ENCODE results near the gene NDUFAF8. TPM values are rescaled to one million over a fixed set of nuclear protein-coding genes. Genes with fewer than 3 reads are reported as not detected.
A peak's percentile ranks its signal among the peaks of the same experiment; 100 is the strongest.

The NDUFAF8 gene
- total RNA-seq, 1 experiment from 2014 or later: 34.7 TPM

DNA sequence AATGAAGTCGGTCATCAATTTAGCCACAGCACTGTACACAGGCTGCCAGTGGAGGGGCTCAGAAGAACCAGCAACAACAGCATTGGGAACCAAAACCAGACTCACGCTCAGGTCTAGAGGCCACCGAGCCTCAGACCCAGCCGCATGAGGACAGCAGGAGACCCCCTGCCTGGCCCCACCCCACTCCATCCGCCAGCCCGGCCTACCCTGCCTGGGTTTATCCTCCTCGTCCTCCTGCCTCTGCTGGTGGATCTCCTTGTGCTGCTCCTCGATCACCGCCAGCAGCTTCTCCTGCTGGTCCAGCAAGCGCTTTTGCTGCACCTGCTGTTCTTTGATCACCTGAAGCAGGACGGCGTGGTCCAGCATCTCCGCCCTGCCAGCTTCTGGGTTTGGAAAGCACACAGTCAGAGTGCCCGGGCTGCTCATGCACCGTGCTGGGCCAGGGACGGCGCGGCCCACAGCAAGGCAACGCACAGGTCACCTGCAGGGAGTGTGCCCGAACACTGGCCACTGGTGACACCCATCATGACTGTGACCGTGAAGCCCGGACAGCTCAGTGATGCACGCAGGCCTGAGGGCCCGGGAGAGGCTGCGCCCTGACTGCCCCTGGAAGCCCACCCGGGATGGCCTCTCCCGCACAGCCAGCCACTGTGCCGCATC, 7.7 kb downstream of the NDUFAF8 start:
- Histone ChIP-seq H3K4me3 (ENCODE audit: low read length) (no peak overlapping the region), H3K4me1 (ENCODE audit: low read length) (peaks cover 31% of the 10 kb centered on the region), H3K36me3 (ENCODE audit: insufficient read depth, low read length) (peaks cover 15% of the 10 kb centered on the region; the same call in 1 of the 2 replicates), H3K9me3 (ENCODE audit: low read length) (no peaks in the 10 kb centered on the region), H3K27ac (ENCODE audit: low read length) (no peak overlapping the region), H3K4me2 (ENCODE audit: low read depth, low read length, poor library complexity, severe bottlenecking) (no peak overlapping the region), H2AFZ (ENCODE audit: low read length) (no peak overlapping the region), H4K20me1 (ENCODE audit: insufficient read depth, low read depth, low read length) (peaks cover 11% of the 10 kb centered on the region; the same call in 1 of the 2 replicates), H3K27me3 (ENCODE audit: low read length) (no peaks in the 10 kb centered on the region), H3K79me2 (ENCODE audit: low read length) (peaks cover 4% of the 10 kb centered on the region; the same call in 1 of the 2 replicates), H3K9ac (ENCODE audit: low read length) (no peak overlapping the region), H3K9me2 (replicated peaks; ENCODE audit: insufficient read depth, low read length) (no peaks in the 10 kb centered on the region)
- no peak for DNase-seq

DNA sequence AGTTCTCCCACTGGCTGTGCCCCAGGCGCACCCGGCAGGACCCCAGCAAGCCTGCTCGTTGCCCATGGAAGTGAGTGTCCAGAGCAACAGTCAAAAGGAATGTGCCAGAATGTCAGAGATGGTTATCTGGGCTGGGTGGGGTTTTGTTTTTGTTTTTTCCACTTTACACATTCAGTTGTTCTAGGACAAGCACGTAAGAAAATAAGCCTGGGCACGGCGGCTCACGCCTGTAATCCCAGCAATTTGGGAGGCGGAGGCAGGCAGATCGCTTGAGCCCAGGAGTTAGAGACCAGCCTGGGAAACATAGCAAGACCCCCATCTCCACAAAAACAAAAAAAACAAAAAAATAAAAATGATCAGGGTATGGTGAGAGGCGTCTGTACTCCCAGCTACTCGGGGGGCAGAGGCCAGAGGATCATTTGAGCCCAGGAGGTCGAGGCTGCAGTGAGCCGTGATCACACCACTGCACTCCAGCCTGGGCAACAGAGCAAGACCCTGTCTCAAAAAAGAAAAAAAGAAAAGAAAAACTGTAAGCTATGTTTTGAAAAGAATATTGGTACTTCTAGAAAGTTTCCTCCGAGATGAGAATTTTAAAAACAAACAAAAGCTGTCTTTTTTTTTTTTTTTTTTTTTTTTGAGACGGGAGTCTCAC, 8.3 kb downstream of the NDUFAF8 start:
- H3K9me3 ChIP-seq (ENCODE audit: low read length): no peaks in the 10 kb centered on the region
- H3K9me2 ChIP-seq (replicated peaks; ENCODE audit: insufficient read depth, low read length): no peaks in the 10 kb centered on the region
- H3K27ac ChIP-seq (ENCODE audit: low read length): no peak overlapping the region
- H2AFZ ChIP-seq (ENCODE audit: low read length): no peak overlapping the region
- H3K4me1 ChIP-seq (ENCODE audit: low read length): peaks cover 33% of the 10 kb centered on the region
- H3K9ac ChIP-seq (ENCODE audit: low read length): no peak overlapping the region
- no peak overlapping the region for H3K4me2 ChIP-seq (ENCODE audit: low read depth, low read length, poor library complexity, severe bottlenecking)
- no peaks in the 10 kb centered on the region for H3K27me3 ChIP-seq (ENCODE audit: low read length)
- H3K79me2 ChIP-seq (ENCODE audit: low read length): no peaks in the 10 kb centered on the region
- no peak overlapping the region for H3K4me3 ChIP-seq (ENCODE audit: low read length)
- peaks cover 15% of the 10 kb centered on the region; the same call in 1 of the 2 replicates for H3K36me3 ChIP-seq (ENCODE audit: insufficient read depth, low read length)
- H4K20me1 ChIP-seq (ENCODE audit: insufficient read depth, low read depth, low read length): peaks cover 11% of the 10 kb centered on the region; the same call in 1 of the 2 replicates
- no peak for DNase-seq

DNA sequence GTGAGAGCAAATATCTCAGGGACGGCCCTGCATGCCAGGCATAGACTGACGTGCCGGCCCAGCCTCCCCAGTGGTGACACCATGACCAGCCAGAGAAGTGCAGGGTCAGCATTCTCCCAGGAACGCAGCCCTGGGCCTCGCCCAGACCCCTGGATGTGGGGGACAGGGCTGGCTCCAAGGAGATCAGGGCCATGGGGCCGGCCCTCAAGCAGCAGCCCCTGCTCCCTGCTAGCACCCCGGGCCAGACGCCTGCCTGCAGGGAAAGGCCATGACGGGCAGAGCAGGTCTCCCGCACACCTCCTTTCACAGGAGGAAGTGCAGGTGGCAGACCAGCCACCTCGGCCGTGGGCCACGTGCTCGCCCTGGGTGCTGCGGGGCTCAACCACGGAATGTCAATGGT, 9.5 kb downstream of the NDUFAF8 start:
- Histone ChIP-seq H4K20me1 (ENCODE audit: insufficient read depth, low read depth, low read length) (peaks cover 18% of the 10 kb centered on the region; the same call in 1 of the 2 replicates), H2AFZ (ENCODE audit: low read length) (no peak overlapping the region), H3K27ac (ENCODE audit: low read length) (no peak overlapping the region), H3K4me2 (ENCODE audit: low read depth, low read length, poor library complexity, severe bottlenecking) (no peak overlapping the region), H3K27me3 (ENCODE audit: low read length) (no peaks in the 10 kb centered on the region), H3K4me3 (ENCODE audit: low read length) (no peak overlapping the region), H3K9me2 (replicated peaks; ENCODE audit: insufficient read depth, low read length) (no peaks in the 10 kb centered on the region), H3K79me2 (ENCODE audit: low read length) (no peaks in the 10 kb centered on the region), H3K4me1 (ENCODE audit: low read length) (peaks cover 41% of the 10 kb centered on the region), H3K9ac (ENCODE audit: low read length) (no peak overlapping the region), H3K36me3 (ENCODE audit: insufficient read depth, low read length) (peaks cover 15% of the 10 kb centered on the region; the same call in 1 of the 2 replicates), H3K9me3 (ENCODE audit: low read length) (no peaks in the 10 kb centered on the region)
- no peak for DNase-seq

DNA sequence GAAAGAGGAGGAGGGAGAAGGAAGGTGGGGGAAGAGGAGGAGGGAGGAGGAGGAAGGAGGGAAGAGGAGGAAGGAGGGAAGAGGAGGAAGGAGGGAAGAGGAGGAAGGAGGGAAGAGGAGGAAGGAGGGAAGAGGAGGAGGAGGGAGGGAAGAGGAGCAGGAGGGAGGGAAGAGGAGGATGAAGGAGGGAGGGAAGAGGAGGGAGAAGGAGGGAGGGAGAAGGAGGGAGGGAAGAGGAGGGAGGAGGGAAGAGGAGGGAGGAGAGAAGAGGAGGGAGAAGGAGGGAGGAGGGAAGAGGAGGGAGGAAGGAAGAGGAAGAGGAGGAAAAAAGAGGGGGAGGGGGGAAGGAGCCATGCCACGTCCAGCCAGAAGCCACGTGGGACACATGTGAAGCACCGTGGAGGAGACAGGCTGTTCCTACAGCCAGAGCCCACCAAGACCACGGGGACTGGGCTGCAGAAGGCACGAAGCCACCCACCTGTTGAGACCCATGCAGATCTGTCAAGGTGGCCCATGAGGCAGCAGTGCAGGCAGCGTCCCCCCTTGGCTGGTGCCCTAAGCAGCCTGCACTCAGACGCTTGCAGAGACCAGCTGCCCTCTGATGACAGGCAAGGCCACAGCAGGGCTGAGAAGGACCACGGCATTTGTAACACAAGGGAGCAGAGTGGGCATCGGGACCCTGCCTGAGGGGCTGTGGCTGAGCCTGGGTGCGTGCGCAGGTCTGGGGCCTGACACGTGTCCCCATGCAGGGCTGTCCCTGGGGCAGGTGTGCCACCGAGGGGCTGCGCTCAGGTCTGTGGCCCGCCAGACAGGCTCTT, 10.3 kb downstream of the NDUFAF8 start:
- Histone ChIP-seq H3K9me3 (ENCODE audit: low read length) (no peaks in the 10 kb centered on the region), H3K79me2 (ENCODE audit: low read length) (no peaks in the 10 kb centered on the region), H3K27me3 (ENCODE audit: low read length) (no peaks in the 10 kb centered on the region), H3K9me2 (replicated peaks; ENCODE audit: insufficient read depth, low read length) (no peaks in the 10 kb centered on the region), H3K9ac (ENCODE audit: low read length) (no peak overlapping the region), H3K36me3 (ENCODE audit: insufficient read depth, low read length) (peaks cover 15% of the 10 kb centered on the region; the same call in 1 of the 2 replicates), H3K4me3 (ENCODE audit: low read length) (no peak overlapping the region), H2AFZ (ENCODE audit: low read length) (no peak overlapping the region), H3K27ac (ENCODE audit: low read length) (no peak overlapping the region), H3K4me1 (ENCODE audit: low read length) (peaks cover 41% of the 10 kb centered on the region), H4K20me1 (ENCODE audit: insufficient read depth, low read depth, low read length) (peaks cover 21% of the 10 kb centered on the region; the same call in 1 of the 2 replicates), H3K4me2 (ENCODE audit: low read depth, low read length, poor library complexity, severe bottlenecking) (no peak overlapping the region)
- DNase-seq: peak; percentile 50

DNA sequence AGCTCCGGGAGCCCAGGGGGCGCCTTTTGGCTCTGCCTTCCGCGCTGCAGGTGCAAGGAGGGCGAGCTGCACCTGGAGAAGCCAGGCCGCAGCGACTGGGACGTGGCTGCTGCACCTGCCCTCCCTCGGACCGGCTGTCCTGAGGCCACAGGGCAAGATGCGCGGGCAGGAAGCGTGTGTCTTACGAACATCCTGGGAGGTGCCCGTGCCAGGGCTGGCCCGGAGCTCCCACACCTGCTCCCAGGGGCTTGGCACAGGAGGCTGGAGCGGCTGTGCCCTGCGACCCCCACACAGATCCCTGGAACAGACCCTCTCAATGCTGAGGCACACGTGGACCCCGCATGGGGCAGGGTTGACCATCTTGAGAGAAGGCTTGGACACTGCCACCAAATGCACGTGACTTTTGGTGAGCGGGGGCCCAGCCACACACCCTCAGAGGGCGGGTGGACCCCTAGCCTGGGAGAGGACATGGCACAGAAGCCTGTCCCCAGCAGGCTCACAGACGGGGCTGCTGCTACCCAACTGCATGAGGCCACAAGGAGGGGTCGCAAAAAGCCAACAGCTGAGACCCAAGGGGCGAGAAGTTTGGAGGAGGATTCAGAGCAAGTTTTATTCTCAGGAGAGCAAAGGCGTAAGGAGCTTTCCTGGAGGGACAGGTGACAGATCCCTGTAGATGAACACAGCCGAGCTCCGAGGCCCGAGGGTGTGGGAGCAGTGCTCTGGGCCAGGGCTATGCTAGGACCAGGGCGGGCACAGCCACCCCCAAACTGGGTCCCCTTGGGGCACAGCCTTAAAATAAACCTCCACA, 11.4 kb downstream of the NDUFAF8 start:
- peak overlapping the region; percentile 53; the same call in 1 of the 2 replicates for H3K9ac ChIP-seq (ENCODE audit: low read length)
- no peak for DNase-seq
- H3K79me2 ChIP-seq (ENCODE audit: low read length): no peaks in the 10 kb centered on the region
- no peaks in the 10 kb centered on the region for H3K27me3 ChIP-seq (ENCODE audit: low read length)
- H3K4me2 ChIP-seq (ENCODE audit: low read depth, low read length, poor library complexity, severe bottlenecking): peak overlapping the region; percentile 77
- peaks cover 21% of the 10 kb centered on the region; the same call in 1 of the 2 replicates for H4K20me1 ChIP-seq (ENCODE audit: insufficient read depth, low read depth, low read length)
- peak overlapping the region; percentile 43; the same call in 1 of the 2 replicates for H3K4me3 ChIP-seq (ENCODE audit: low read length)
- H3K9me2 ChIP-seq (replicated peaks; ENCODE audit: insufficient read depth, low read length): no peaks in the 10 kb centered on the region
- no peaks in the 10 kb centered on the region for H3K9me3 ChIP-seq (ENCODE audit: low read length)
- peaks cover 15% of the 10 kb centered on the region; the same call in 1 of the 2 replicates for H3K36me3 ChIP-seq (ENCODE audit: insufficient read depth, low read length)
- peaks cover 31% of the 10 kb centered on the region for H3K4me1 ChIP-seq (ENCODE audit: low read length)
- no peak overlapping the region for H2AFZ ChIP-seq (ENCODE audit: low read length)
- H3K27ac ChIP-seq (ENCODE audit: low read length): peak overlapping the region; percentile 85

DNA sequence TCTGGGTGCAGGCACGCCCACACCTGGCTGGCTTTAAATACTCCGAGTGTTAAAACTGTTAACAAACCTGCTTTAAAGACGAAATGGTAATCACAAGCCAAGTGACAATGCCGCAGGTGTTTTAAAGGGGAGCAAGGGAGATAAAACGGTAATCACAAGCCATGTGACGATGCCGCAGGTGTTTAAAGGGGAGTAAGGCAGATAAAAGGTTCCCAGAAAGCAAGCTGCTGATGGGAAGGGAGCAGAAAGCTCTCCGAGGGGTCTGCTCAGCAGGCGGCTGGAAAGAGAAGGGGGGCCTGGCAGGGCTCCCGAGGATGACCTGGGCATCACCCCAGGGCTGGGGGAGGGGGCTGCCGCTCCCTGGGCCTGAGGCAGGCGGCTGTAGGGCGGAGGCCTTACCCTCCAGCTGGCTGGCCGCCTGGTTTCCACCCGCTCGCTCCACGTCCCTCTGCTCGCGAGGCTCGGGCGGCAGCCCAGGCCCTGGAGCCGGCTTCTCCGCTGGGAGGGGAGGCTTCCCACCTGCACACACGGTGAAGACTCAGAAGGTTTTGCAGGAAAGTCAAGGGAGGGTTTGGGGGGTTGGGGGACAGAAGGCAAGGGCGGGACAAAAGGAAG, 12.1 kb downstream of the NDUFAF8 start:
- Histone ChIP-seq H3K9me3 (ENCODE audit: low read length) (no peaks in the 10 kb centered on the region), H4K20me1 (ENCODE audit: insufficient read depth, low read depth, low read length) (peaks cover 21% of the 10 kb centered on the region; the same call in 1 of the 2 replicates), H3K9me2 (replicated peaks; ENCODE audit: insufficient read depth, low read length) (no peaks in the 10 kb centered on the region), H2AFZ (ENCODE audit: low read length) (no peak overlapping the region), H3K27ac (ENCODE audit: low read length) (peak overlapping the region; percentile 85), H3K79me2 (ENCODE audit: low read length) (no peaks in the 10 kb centered on the region), H3K4me3 (ENCODE audit: low read length) (peak overlapping the region; percentile 43; the same call in 1 of the 2 replicates), H3K4me2 (ENCODE audit: low read depth, low read length, poor library complexity, severe bottlenecking) (peak overlapping the region; percentile 77), H3K27me3 (ENCODE audit: low read length) (no peaks in the 10 kb centered on the region), H3K4me1 (ENCODE audit: low read length) (peaks cover 31% of the 10 kb centered on the region), H3K9ac (ENCODE audit: low read length) (peak overlapping the region; percentile 53), H3K36me3 (ENCODE audit: insufficient read depth, low read length) (peaks cover 15% of the 10 kb centered on the region; the same call in 1 of the 2 replicates)
- DNase-seq: peak; percentile 73

DNA sequence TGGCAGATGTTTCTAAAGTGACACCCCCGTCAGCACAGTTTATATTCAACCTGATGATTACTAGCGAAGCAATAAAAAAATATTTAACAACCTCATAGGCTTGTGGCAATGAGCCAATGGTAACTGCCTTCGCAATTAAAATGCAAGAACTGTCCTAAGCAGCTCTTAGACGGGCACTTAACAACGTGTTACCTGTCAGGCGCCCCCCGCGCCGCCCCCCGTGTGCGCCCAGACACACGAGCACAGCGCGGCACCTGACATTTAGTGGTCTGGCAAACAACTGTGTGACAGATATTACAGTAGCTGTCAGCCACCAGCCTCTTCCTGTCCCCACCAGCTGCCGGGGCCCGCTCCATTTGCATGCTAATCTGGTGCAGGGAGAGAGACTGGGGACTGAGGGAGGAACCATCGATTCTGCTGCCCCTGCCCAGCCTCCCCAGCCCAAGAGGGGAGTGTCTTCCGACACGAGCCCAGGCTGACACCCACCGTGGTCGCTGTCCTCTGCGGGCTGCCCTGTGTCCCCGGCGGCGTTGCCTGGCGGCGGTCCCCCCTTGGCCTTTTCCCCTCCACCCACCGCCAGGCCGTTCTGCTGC, 12.7 kb downstream of the NDUFAF8 start:
- no peaks in the 10 kb centered on the region for H3K79me2 ChIP-seq (ENCODE audit: low read length)
- no peak overlapping the region for H2AFZ ChIP-seq (ENCODE audit: low read length)
- H3K36me3 ChIP-seq (ENCODE audit: insufficient read depth, low read length): peaks cover 15% of the 10 kb centered on the region; the same call in 1 of the 2 replicates
- H3K27ac ChIP-seq (ENCODE audit: low read length): peak overlapping the region; percentile 85
- no peaks in the 10 kb centered on the region for H3K9me3 ChIP-seq (ENCODE audit: low read length)
- peak; percentile 91 for DNase-seq
- H3K4me1 ChIP-seq (ENCODE audit: low read length): peaks cover 31% of the 10 kb centered on the region
- no peaks in the 10 kb centered on the region for H3K27me3 ChIP-seq (ENCODE audit: low read length)
- H3K4me2 ChIP-seq (ENCODE audit: low read depth, low read length, poor library complexity, severe bottlenecking): peak overlapping the region; percentile 77
- peaks cover 21% of the 10 kb centered on the region; the same call in 1 of the 2 replicates for H4K20me1 ChIP-seq (ENCODE audit: insufficient read depth, low read depth, low read length)
- H3K4me3 ChIP-seq (ENCODE audit: low read length): peak overlapping the region; percentile 43; the same call in 1 of the 2 replicates
- no peaks in the 10 kb centered on the region for H3K9me2 ChIP-seq (replicated peaks; ENCODE audit: insufficient read depth, low read length)
- peak overlapping the region; percentile 53 for H3K9ac ChIP-seq (ENCODE audit: low read length)

All from Karpas-422 (cell line).